GM12878 (cell line): ENCODE data around the gene PCLAF. TPM values are rescaled to one million over a fixed set of nuclear protein-coding genes. Genes with fewer than 3 reads are reported as not detected.
A peak's percentile ranks its signal among the peaks of the same experiment; 100 is the strongest.

Experiments used
- ATF7 ChIP-seq: fragments of 450-650 bp; IDR thresholded peaks from 2 replicates; pipeline ENCODE4 v1.6.1; 2016; ENCODE audit warnings: low read depth, mild to moderate bottlenecking
- CHD2 ChIP-seq: IDR thresholded peaks from 2 replicates; pipeline ENCODE4 v1.6.1; 2011; ENCODE audit warnings: low read depth, low read length, improper control_type of control experiment, borderline replicate concordance
- CREB1 ChIP-seq: IDR thresholded peaks from 2 replicates; pipeline ENCODE4 v1.6.1; 2012; ENCODE audit warnings: low read depth, mild to moderate bottlenecking, inconsistent platforms
- ESRRA ChIP-seq: IDR thresholded peaks from 2 replicates; pipeline ENCODE4 v1.6.1; 2012; ENCODE audit warnings: mild to moderate bottlenecking, low read length, improper control_type of control experiment
- ETV6 ChIP-seq, 2 experiments: fragments of 450-650 bp in 1 of 2; IDR thresholded peaks in 1 of 2; conservative IDR thresholded peaks in 1 of 2; 2 replicates each; pipeline ENCODE4 v1.6.1; 2014; ENCODE audit warnings: antibody characterized with exemption in 1 of 2, borderline replicate concordance in 1 of 2, low read depth in 1 of 2, mild to moderate bottlenecking in 1 of 2, moderate library complexity in 1 of 2
- FOXK2 ChIP-seq: fragments of 450-650 bp; IDR thresholded peaks from 2 replicates; pipeline ENCODE4 v1.6.1; 2017; ENCODE audit warnings: mild to moderate bottlenecking, moderate library complexity
- FOXM1 ChIP-seq: IDR thresholded peaks from 2 replicates; pipeline ENCODE4 v1.6.1; 2012; ENCODE audit warnings: low read depth, mild to moderate bottlenecking, inconsistent platforms, low read length, moderate library complexity
- HDAC6 ChIP-seq: fragments of 200-600 bp; sonication (generic); IDR thresholded peaks from one replicate; pipeline ENCODE4 v1.8.0; 2017; ENCODE audit warnings: antibody characterized with exemption; ENCODE audit not compliant: unreplicated experiment
- MEF2A ChIP-seq: IDR thresholded peaks from 2 replicates; pipeline ENCODE4 v1.6.1; 2011; ENCODE audit warnings: low read depth, mild to moderate bottlenecking, low read length, moderate library complexity; ENCODE audit not compliant: insufficient read depth
- MYC ChIP-seq: IDR thresholded peaks from 2 replicates; pipeline ENCODE4 v1.6.1; 2011; ENCODE audit warnings: mild to moderate bottlenecking, low read length, moderate library complexity, inconsistent platforms; ENCODE audit not compliant: insufficient read depth, insufficient replicate concordance, insufficient read length, severe bottlenecking
- PAX8 ChIP-seq: fragments of 450-650 bp; IDR thresholded peaks from 2 replicates; pipeline ENCODE4 v1.6.1; 2017; ENCODE audit warnings: mild to moderate bottlenecking, moderate library complexity
- PKNOX1 ChIP-seq: fragments of 450-650 bp; IDR thresholded peaks from 2 replicates; pipeline ENCODE4 v1.6.1; 2016; ENCODE audit warnings: mild to moderate bottlenecking
- POLR2A ChIP-seq: IDR thresholded peaks from 2 replicates; pipeline ENCODE4 v1.6.1; 2011; ENCODE audit warnings: low read depth, mild to moderate bottlenecking, low read length
- RBBP5 ChIP-seq: fragments of 200-600 bp; sonication (generic); conservative IDR thresholded peaks from 2 replicates; pipeline ENCODE4 v1.6.1; 2016
- SMAD1 ChIP-seq: fragments of 450-650 bp; IDR thresholded peaks from 2 replicates; pipeline ENCODE4 v1.6.1; 2018; ENCODE audit warnings: mild to moderate bottlenecking, low read depth; ENCODE audit not compliant: partially characterized antibody
- SPI1 ChIP-seq: IDR thresholded peaks from 2 replicates; pipeline ENCODE4 v1.6.1; 2011; ENCODE audit warnings: low read depth, mild to moderate bottlenecking, low read length, moderate library complexity, borderline replicate concordance; ENCODE audit not compliant: insufficient read depth
- SREBF1 ChIP-seq: IDR thresholded peaks from 2 replicates; pipeline ENCODE4 v1.6.1; 2012; ENCODE audit warnings: mild to moderate bottlenecking, low read length
- SUZ12 ChIP-seq: fragments of 200-600 bp; sonication (generic); IDR thresholded peaks from one replicate; pipeline ENCODE4 v1.6.1; 2018; ENCODE audit warnings: antibody characterized with exemption, mild to moderate bottlenecking; ENCODE audit not compliant: unreplicated experiment
- TARDBP ChIP-seq: IDR thresholded peaks from 2 replicates; pipeline ENCODE4 v1.6.1; 2016; ENCODE audit warnings: borderline replicate concordance
- TBL1XR1 ChIP-seq: IDR thresholded peaks from 2 replicates; pipeline ENCODE4 v1.6.1; 2012; ENCODE audit warnings: low read depth, low read length, improper control_type of control experiment
- TCF12 ChIP-seq: IDR thresholded peaks from 2 replicates; pipeline ENCODE4 v1.6.1; 2011; ENCODE audit warnings: low read depth, mild to moderate bottlenecking, low read length
- TCF3 ChIP-seq: IDR thresholded peaks from 2 replicates; pipeline ENCODE4 v1.6.1; 2012; ENCODE audit warnings: low read depth, mild to moderate bottlenecking, low read length, borderline replicate concordance; ENCODE audit not compliant: insufficient read depth
- polyA plus RNA-seq, 11 experiments: library from polyadenylated mRNA; depleted of rRNA in 4 of 11; unstranded in 6 of 11; stranded (reverse) in 5 of 11; fragments of >200 nt; fragmentation: Nextera tagmentation in 4 of 11; fragmentation: Illumina TruSeq in 1 of 11; extraction: Ambion mirVana in 4 of 11; extraction: Trizol in 1 of 11; gene quantifications; 1 replicate in 1 of 11; 2 replicates in 10 of 11; pipeline versions ENCODE4 v1.2.1 to v1.2.3, GENCODE V29; 2011 to 2016; ENCODE audit warnings: inconsistent platforms in 2 of 11, missing spikeins in 2 of 11, low read depth in 1 of 11
- total RNA-seq, 4 experiments: library from RNA; depleted of rRNA in 3 of 4; stranded (reverse); fragments of >200 nt in 3 of 4; fragmentation: Illumina TruSeq in 1 of 4; extraction: Trizol in 1 of 4; gene quantifications; 2 replicates each; pipeline versions ENCODE4 v1.2.1 to v1.2.3, GENCODE V29; 2013 to 2021
- TF ChIP-seq, protein P1 (sequence below): IDR thresholded peaks from 2 replicates; pipeline ENCODE4 v1.6.1; 2012; ENCODE audit warnings: mild to moderate bottlenecking, low read depth, low read length
- TF ChIP-seq, protein P2 (sequence below): fragments of 450-650 bp; formaldehyde crosslinking; IDR thresholded peaks from 2 replicates; pipeline ENCODE4 v1.4.0; 2022; ENCODE audit warnings: mild to moderate bottlenecking, moderate library complexity

PCLAF gene
- total and polyA plus RNA-seq, 10 of the 15 experiments (the other 5 are each of a cell fraction or from before 2014, with no cell fraction given) = 79.0 to 627 (median 343) TPM

- TF ChIP-seq FOXM1 = no peak
- TF ChIP-seq, protein P1, sequence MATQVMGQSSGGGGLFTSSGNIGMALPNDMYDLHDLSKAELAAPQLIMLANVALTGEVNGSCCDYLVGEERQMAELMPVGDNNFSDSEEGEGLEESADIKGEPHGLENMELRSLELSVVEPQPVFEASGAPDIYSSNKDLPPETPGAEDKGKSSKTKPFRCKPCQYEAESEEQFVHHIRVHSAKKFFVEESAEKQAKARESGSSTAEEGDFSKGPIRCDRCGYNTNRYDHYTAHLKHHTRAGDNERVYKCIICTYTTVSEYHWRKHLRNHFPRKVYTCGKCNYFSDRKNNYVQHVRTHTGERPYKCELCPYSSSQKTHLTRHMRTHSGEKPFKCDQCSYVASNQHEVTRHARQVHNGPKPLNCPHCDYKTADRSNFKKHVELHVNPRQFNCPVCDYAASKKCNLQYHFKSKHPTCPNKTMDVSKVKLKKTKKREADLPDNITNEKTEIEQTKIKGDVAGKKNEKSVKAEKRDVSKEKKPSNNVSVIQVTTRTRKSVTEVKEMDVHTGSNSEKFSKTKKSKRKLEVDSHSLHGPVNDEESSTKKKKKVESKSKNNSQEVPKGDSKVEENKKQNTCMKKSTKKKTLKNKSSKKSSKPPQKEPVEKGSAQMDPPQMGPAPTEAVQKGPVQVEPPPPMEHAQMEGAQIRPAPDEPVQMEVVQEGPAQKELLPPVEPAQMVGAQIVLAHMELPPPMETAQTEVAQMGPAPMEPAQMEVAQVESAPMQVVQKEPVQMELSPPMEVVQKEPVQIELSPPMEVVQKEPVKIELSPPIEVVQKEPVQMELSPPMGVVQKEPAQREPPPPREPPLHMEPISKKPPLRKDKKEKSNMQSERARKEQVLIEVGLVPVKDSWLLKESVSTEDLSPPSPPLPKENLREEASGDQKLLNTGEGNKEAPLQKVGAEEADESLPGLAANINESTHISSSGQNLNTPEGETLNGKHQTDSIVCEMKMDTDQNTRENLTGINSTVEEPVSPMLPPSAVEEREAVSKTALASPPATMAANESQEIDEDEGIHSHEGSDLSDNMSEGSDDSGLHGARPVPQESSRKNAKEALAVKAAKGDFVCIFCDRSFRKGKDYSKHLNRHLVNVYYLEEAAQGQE = peak; percentile 56; the same call in 1 of the 2 replicates
- no peak for TF ChIP-seq SUZ12
- TF ChIP-seq SMAD1 = peak; percentile 59
- peak; percentile 84 for TF ChIP-seq MYC
- peak; percentile 87 for TF ChIP-seq CREB1
- no peak for TF ChIP-seq RBBP5
- TF ChIP-seq FOXK2 = peak; percentile 73
- TF ChIP-seq, protein P2, sequence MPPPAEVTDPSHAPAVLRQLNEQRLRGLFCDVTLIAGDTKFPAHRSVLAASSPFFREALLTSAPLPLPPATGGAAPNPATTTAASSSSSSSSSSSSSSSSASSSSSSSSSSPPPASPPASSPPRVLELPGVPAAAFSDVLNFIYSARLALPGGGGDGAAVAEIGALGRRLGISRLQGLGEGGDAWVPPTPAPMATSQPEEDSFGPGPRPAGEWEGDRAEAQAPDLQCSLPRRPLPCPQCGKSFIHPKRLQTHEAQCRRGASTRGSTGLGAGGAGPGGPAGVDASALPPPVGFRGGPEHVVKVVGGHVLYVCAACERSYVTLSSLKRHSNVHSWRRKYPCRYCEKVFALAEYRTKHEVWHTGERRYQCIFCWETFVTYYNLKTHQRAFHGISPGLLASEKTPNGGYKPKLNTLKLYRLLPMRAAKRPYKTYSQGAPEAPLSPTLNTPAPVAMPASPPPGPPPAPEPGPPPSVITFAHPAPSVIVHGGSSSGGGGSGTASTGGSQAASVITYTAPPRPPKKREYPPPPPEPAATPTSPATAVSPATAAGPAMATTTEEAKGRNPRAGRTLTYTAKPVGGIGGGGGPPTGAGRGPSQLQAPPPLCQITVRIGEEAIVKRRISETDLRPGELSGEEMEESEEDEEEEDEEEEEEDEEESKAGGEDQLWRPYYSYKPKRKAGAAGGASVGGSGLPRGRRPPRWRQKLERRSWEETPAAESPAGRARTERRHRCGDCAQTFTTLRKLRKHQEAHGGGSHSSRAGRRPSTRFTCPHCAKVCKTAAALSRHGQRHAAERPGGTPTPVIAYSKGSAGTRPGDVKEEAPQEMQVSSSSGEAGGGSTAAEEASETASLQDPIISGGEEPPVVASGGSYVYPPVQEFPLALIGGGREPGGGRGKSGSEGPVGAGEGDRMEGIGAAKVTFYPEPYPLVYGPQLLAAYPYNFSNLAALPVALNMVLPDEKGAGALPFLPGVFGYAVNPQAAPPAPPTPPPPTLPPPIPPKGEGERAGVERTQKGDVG (CRISPR knock-in tag) = no peak
- peak; percentile 93 for TF ChIP-seq TCF12
- peak; percentile 91 for TF ChIP-seq TARDBP
- TF ChIP-seq TCF3 = peak; percentile 94
- TF ChIP-seq PKNOX1 = peak; percentile 78
- TF ChIP-seq ESRRA = peak; percentile 94
- peak; percentile 97 for TF ChIP-seq POLR2A
- peak; percentile 86 for TF ChIP-seq CHD2
- no peak for TF ChIP-seq HDAC6
- no peak for TF ChIP-seq PAX8
- peak; percentile 95 for TF ChIP-seq TBL1XR1
- peak in 1 of 2 experiments; percentile 68; a peak in 1 of 4 replicates for TF ChIP-seq ETV6 (conservative IDR thresholded peaks at IDR 0.05 in 1 of 2, IDR thresholded peaks at IDR 0.05 in 1 of 2; ENCODE audit: borderline replicate concordance in 1 of 2, low read depth in 1 of 2)
- 0 out of 2 replicates have a peak, but pooled peaks have one; percentile 11 for TF ChIP-seq SPI1
- TF ChIP-seq MEF2A = peak; percentile 82
- 0 out of 2 replicates have a peak, but pooled peaks have one; percentile 72 for TF ChIP-seq SREBF1
- TF ChIP-seq ATF7 = peak; percentile 72
Observed at GRCh38 chr15:64387562-64388168, 6.4 kb upstream of the PCLAF start, which contains the start of gene TRIP4 (continued).
